HEK293 (cell line): ENCODE measurements around the gene GPI.

Experiments used
- CTCF ChIA-PET: fragments of 350-600 bp; formaldehyde crosslinking; extraction: SDS; loops from one replicate; lab custom pipeline; 2021; ENCODE audit warnings: antibody characterized with exemption; lab: Yijun Ruan, JAX
- POLR2A ChIA-PET: fragments of 300-600 bp; formaldehyde crosslinking; extraction: SDS; loops from one replicate; lab custom pipeline; 2020; ENCODE audit warnings: antibody characterized with exemption, inconsistent platforms; lab: Yijun Ruan, JAX
- H3K27ac ChIP-seq: fragments of 200-500 bp; sonication (Bioruptor generic); 2 replicates; pipeline ENCODE4 v1.5.1; 2014; ENCODE audit warnings: low read depth, low read length, control low read depth, inconsistent platforms; ENCODE audit errors: extremely low read depth
- H3K36me3 ChIP-seq, 2 experiments: fragments of 200-500 bp in 1 of 2; sonication (Bioruptor generic) in 1 of 2; 1 replicate in 1 of 2; 2 replicates in 1 of 2; pipeline ENCODE4 v1.5.1; 2014 to 2017; ENCODE audit warnings: inconsistent platforms in 2 of 2, low read length in 2 of 2; ENCODE audit not compliant: control insufficient read depth in 2 of 2, insufficient read depth in 1 of 2
- H3K4me1 ChIP-seq: fragments of 200-500 bp; sonication (Bioruptor generic); 2 replicates; pipeline ENCODE4 v1.5.1; 2014; ENCODE audit warnings: mild to moderate bottlenecking, low read length, inconsistent platforms; ENCODE audit not compliant: control insufficient read depth, insufficient read depth
- H3K4me3 ChIP-seq: 2 replicates; pipeline ENCODE4 v1.5.1; 2011; ENCODE audit warnings: low read depth, mild to moderate bottlenecking, control low read depth, low read length, moderate library complexity
- H3K9me3 ChIP-seq: fragments of 200-500 bp; sonication (Bioruptor generic); 2 replicates; pipeline ENCODE4 v1.5.1; 2014; ENCODE audit warnings: low read depth, low read length, inconsistent platforms; ENCODE audit not compliant: control insufficient read depth, insufficient read depth
- GLIS2 ChIP-seq: fragments of 450-650 bp; formaldehyde crosslinking; IDR thresholded peaks from 2 replicates; pipeline ENCODE4 v1.5.1; 2016; ENCODE audit warnings: missing biosample characterization, missing genetic modification characterization
- ZBTB48 ChIP-seq: fragments of 450-650 bp; formaldehyde crosslinking; IDR thresholded peaks from 2 replicates; pipeline ENCODE4 v1.5.1; 2016; ENCODE audit warnings: missing biosample characterization, missing genetic modification characterization
- ZNF121 ChIP-seq: fragments of 450-650 bp; formaldehyde crosslinking; IDR thresholded peaks from 2 replicates; pipeline ENCODE4 v1.5.1; 2016; ENCODE audit warnings: missing biosample characterization, missing genetic modification characterization
- ZNF148 ChIP-seq: fragments of 450-650 bp; formaldehyde crosslinking; IDR thresholded peaks from 2 replicates; pipeline ENCODE4 v1.5.0; 2017; ENCODE audit warnings: missing biosample characterization, missing genetic modification characterization, borderline replicate concordance
- ZNF169 ChIP-seq: fragments of 450-650 bp; formaldehyde crosslinking; IDR thresholded peaks from 2 replicates; pipeline ENCODE4 v1.5.1; 2016; ENCODE audit warnings: missing biosample characterization, missing genetic modification characterization
- ZNF23 ChIP-seq: fragments of 450-650 bp; formaldehyde crosslinking; IDR thresholded peaks from 2 replicates; pipeline ENCODE4 v1.5.1; 2016; ENCODE audit warnings: missing biosample characterization, missing genetic modification characterization, borderline replicate concordance
- ZNF239 ChIP-seq: fragments of 450-650 bp; formaldehyde crosslinking; IDR thresholded peaks from 2 replicates; pipeline ENCODE4 v1.5.1; 2016; ENCODE audit warnings: missing biosample characterization, missing genetic modification characterization
- ZNF324 ChIP-seq: fragments of 450-650 bp; formaldehyde crosslinking; IDR thresholded peaks from 2 replicates; pipeline ENCODE4 v1.5.1; 2016; ENCODE audit warnings: missing biosample characterization, missing genetic modification characterization
- ZNF366 ChIP-seq: fragments of 450-650 bp; formaldehyde crosslinking; conservative IDR thresholded peaks from 2 replicates; pipeline ENCODE4 v1.5.1; 2016; ENCODE audit warnings: missing biosample characterization, missing genetic modification characterization
- ZNF398 ChIP-seq: fragments of 450-650 bp; formaldehyde crosslinking; IDR thresholded peaks from 2 replicates; pipeline ENCODE4 v1.5.1; 2017; ENCODE audit warnings: missing biosample characterization, missing genetic modification characterization
- ZNF48 ChIP-seq: fragments of 450-650 bp; formaldehyde crosslinking; IDR thresholded peaks from 2 replicates; pipeline ENCODE4 v1.5.1; 2016; ENCODE audit warnings: missing biosample characterization, missing genetic modification characterization
- ZNF514 ChIP-seq: fragments of 450-650 bp; formaldehyde crosslinking; IDR thresholded peaks from 2 replicates; pipeline ENCODE4 v1.5.1; 2016; ENCODE audit warnings: missing biosample characterization, missing genetic modification characterization
- ZNF658 ChIP-seq: fragments of 450-650 bp; formaldehyde crosslinking; IDR thresholded peaks from 2 replicates; pipeline ENCODE4; 2016; ENCODE audit warnings: missing biosample characterization, missing genetic modification characterization
- ZNF692 ChIP-seq: fragments of 450-650 bp; formaldehyde crosslinking; IDR thresholded peaks from 2 replicates; pipeline ENCODE4 v1.5.1; 2016; ENCODE audit warnings: missing biosample characterization, missing genetic modification characterization
- ZNF747 ChIP-seq: fragments of 450-650 bp; formaldehyde crosslinking; IDR thresholded peaks from 2 replicates; pipeline ENCODE4 v1.5.1; 2016; ENCODE audit warnings: missing biosample characterization, missing genetic modification characterization
- ZNF776 ChIP-seq: fragments of 450-650 bp; formaldehyde crosslinking; IDR thresholded peaks from 2 replicates; pipeline ENCODE4 v1.5.0; 2017; ENCODE audit warnings: missing biosample characterization, missing genetic modification characterization, borderline replicate concordance
- ZSCAN23 ChIP-seq: fragments of 450-650 bp; formaldehyde crosslinking; IDR thresholded peaks from 2 replicates; pipeline ENCODE4 v1.5.1; 2016; ENCODE audit warnings: missing biosample characterization, missing genetic modification characterization

GPI gene

GRCh38 chr19:34436716-34437115 lies 71.7 kb downstream of the GPI start:
- Histone ChIP-seq H3K4me3 (no peak overlapping the region), H3K9me3 (peaks cover 2% of the 10 kb centered on the region; the same call in 1 of the 2 replicates), H3K27ac (peak overlapping the region; percentile 41; the same call in 1 of the 2 replicates), H3K4me1 (peaks cover 11% of the 10 kb centered on the region; the same call in 1 of the 2 replicates)
- POLR2A ChIA-PET, result interaction anchor here (2.8 kb wide), 1 partner anchor 9 kb away, joined by 12 read pairs; the partner anchor contains the start of gene UBA2
- CTCF ChIA-PET, result no interaction called here
- TF ChIP-seq ZNF169 (tag by site-specific recombination) (no peak), GLIS2 (tag by site-specific recombination) (no peak), ZNF398 (tag by site-specific recombination) (no peak), ZNF366 (tag by site-specific recombination) (no peak), ZNF692 (tag by site-specific recombination) (no peak), ZNF776 (no peak), ZNF514 (tag by site-specific recombination) (no peak), ZNF658 (no peak), ZBTB48 (no peak), ZNF148 (tag by site-specific recombination) (no peak), ZSCAN23 (tag by site-specific recombination) (no peak), ZNF324 (tag by site-specific recombination) (no peak), ZNF23 (tag by site-specific recombination) (no peak), ZNF48 (tag by site-specific recombination) (no peak), ZNF239 (tag by site-specific recombination) (no peak)
- TF ChIP-seq, all 188 proteins: peak for 0
- H3K36me3 ChIP-seq, result peaks cover 96 to 100% of the 10 kb centered on the region in 2 experiments

GRCh38 chr19:34448191-34448590 lies 83.2 kb downstream of the GPI start:
- Histone ChIP-seq H3K36me3 (peaks cover 99 to 100% of the 10 kb centered on the region in 2 experiments), H3K4me1 (no peaks in the 10 kb centered on the region), H3K9me3 (no peaks in the 10 kb centered on the region), H3K4me3 (no peak overlapping the region), H3K27ac (0 out of 2 replicates have a peak overlapping the region, but pooled peaks have one; percentile 27)
- POLR2A ChIA-PET, result interaction anchor here (0.7 kb wide), 1 partner anchor 10 kb away, joined by 7 read pairs; no protein-coding TSS in a partner anchor
- CTCF ChIA-PET, result interaction anchor here (0.6 to 11.2 kb wide), 4 partner anchors 9 to 142 kb away, joined by 3 to 69 read pairs (median 4); no protein-coding TSS in a partner anchor
- TF ChIP-seq ZNF121 (tag by site-specific recombination), result peak; percentile 99
- no peak for TF ChIP-seq ZNF747 (tag by site-specific recombination)
- TF ChIP-seq, all 188 proteins: peak for 1
